Lung (tissue), 12 donors: ENCODE measurements around the gene DNAJC15. TPM values are rescaled to one million over a fixed set of nuclear protein-coding genes. Genes with fewer than 3 reads are reported as not detected.

Source experiments
- ATAC-seq: fragments of 200-7000 bp; cut with Tn5 transposase; one replicate; pipeline ENCODE4 v1.9.1; 2020; ENCODE audit warnings: moderate number of reproducible peaks; ENCODE audit not compliant: insufficient read depth, low FRiP score
- DNase-seq, 3 donors: peaks; one replicate each; pipeline ENCODE4 v3.0.0-alpha.2; 2013 to 2017
- H3K27ac ChIP-seq, 2 donors: one replicate each; pipeline ENCODE4 v1.5.1; 2013; ENCODE audit warnings: mild to moderate bottlenecking in 2 of 2, moderate library complexity in 2 of 2, control low read depth in 1 of 2, inconsistent platforms in 1 of 2, low read depth in 1 of 2, low read length in 1 of 2
- H3K27me3 ChIP-seq, 3 donors: one replicate each; pipeline ENCODE4 v1.5.1; 2013; ENCODE audit warnings: low read length in 2 of 3; ENCODE audit not compliant: control insufficient read depth in 3 of 3, insufficient read depth in 3 of 3
- H3K36me3 ChIP-seq, 4 donors: one replicate each; pipeline ENCODE4 v1.5.1; 2013; ENCODE audit warnings: low read length in 4 of 4, mild to moderate bottlenecking in 1 of 4, moderate library complexity in 1 of 4; ENCODE audit not compliant: control insufficient read depth in 4 of 4, insufficient read depth in 4 of 4
- H3K4me1 ChIP-seq, 5 donors: one replicate each; pipeline ENCODE4 v1.5.1; 2013; ENCODE audit warnings: low read length in 5 of 5, mild to moderate bottlenecking in 2 of 5, moderate library complexity in 1 of 5; ENCODE audit not compliant: control insufficient read depth in 5 of 5, insufficient read depth in 5 of 5
- H3K4me3 ChIP-seq: one replicate; pipeline ENCODE4 v1.5.1; 2013; ENCODE audit warnings: mild to moderate bottlenecking, control low read depth, moderate library complexity
- H3K9ac ChIP-seq, 2 donors: one replicate each; pipeline ENCODE4 v1.5.1; 2013; ENCODE audit warnings: low read length in 2 of 2, control low read depth in 1 of 2; ENCODE audit not compliant: insufficient read depth in 1 of 2
- H3K9me3 ChIP-seq, 4 donors: one replicate each; pipeline ENCODE4 v1.5.1; 2013; ENCODE audit warnings: low read length in 3 of 4, mild to moderate bottlenecking in 1 of 4, moderate library complexity in 1 of 4; ENCODE audit not compliant: control insufficient read depth in 4 of 4, insufficient read depth in 3 of 4
- WGBS, 2 donors: extraction: QIAGEN DNeasy Blood & Tissue Kit; methylation state at CpG; one replicate each; pipeline ENCODE4 v1.1.7; 2013; 5-methylcytosine and 5-hydroxymethylcytosine counted together
- polyA plus RNA-seq, 2 donors: library from polyadenylated mRNA; stranded (reverse); fragments of 200-250 nt; gene quantifications; one replicate each; pipeline ENCODE4 v1.2.1, GENCODE V29; 2013
- total RNA-seq, 2 donors: library from RNA; depleted of rRNA in 1 of 2; stranded (reverse); fragments of >200 nt in 1 of 2; gene quantifications; one replicate each; pipeline ENCODE4 v1.2.1, GENCODE V29; 2014 to 2021
- TF ChIP-seq, protein P1 (sequence below): IDR thresholded peaks from 2 replicates; pipeline ENCODE4 v1.5.1; 2012; ENCODE audit warnings: mild to moderate bottlenecking; ENCODE audit errors: control extremely low read depth, extremely low read depth
- donor health status: control.
- donor health status: control.
- donor health status: Bipolar disorder and iron deficiency.
- donor health status: healthy.
- donor health status: DM: yes; HTN: yes; CAD: no.

The DNAJC15 gene
- total and polyA plus RNA-seq, 4 donors, result 16.8 to 21.8 (median 19.2) TPM

DNA sequence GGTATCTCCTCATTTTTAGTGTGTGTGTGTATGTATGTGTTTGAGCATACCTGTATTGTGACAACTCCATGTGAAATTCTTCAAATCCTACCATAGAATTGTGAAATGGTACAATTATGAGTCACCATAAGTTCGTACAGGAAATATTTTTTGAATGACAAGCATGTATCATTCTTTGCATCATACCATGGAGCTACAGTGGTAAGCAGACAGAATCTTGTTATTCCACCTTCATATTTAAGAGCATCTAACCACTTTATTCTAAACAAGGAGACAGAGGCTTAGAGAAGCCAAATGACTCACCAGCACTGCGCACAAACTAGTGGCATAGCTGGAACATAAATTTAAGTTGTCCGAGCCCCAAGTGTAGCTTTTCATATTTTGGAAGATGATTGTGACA lies 26.8 kb upstream of the DNAJC15 start:
- no peaks in the 10 kb centered on the region for H3K27me3 ChIP-seq
- TF ChIP-seq, protein P1, sequence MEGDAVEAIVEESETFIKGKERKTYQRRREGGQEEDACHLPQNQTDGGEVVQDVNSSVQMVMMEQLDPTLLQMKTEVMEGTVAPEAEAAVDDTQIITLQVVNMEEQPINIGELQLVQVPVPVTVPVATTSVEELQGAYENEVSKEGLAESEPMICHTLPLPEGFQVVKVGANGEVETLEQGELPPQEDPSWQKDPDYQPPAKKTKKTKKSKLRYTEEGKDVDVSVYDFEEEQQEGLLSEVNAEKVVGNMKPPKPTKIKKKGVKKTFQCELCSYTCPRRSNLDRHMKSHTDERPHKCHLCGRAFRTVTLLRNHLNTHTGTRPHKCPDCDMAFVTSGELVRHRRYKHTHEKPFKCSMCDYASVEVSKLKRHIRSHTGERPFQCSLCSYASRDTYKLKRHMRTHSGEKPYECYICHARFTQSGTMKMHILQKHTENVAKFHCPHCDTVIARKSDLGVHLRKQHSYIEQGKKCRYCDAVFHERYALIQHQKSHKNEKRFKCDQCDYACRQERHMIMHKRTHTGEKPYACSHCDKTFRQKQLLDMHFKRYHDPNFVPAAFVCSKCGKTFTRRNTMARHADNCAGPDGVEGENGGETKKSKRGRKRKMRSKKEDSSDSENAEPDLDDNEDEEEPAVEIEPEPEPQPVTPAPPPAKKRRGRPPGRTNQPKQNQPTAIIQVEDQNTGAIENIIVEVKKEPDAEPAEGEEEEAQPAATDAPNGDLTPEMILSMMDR, result no peak
- no peak overlapping the region for H3K4me3 ChIP-seq
- H3K9me3 ChIP-seq, result no peaks in the 10 kb centered on the region
- 70 to 76% methylated on average over 3 of the region's 3 CpGs for WGBS, 2 donors
- peaks cover 0 to 8% (median 3%) of the 10 kb centered on the region in 5 donors for H3K4me1 ChIP-seq
- DNase-seq (no peak), ATAC-seq (no peak)
- H3K36me3 ChIP-seq, result no peaks in the 10 kb centered on the region
- no peak overlapping the region for H3K9ac ChIP-seq
- H3K27ac ChIP-seq, result no peak overlapping the region

DNA sequence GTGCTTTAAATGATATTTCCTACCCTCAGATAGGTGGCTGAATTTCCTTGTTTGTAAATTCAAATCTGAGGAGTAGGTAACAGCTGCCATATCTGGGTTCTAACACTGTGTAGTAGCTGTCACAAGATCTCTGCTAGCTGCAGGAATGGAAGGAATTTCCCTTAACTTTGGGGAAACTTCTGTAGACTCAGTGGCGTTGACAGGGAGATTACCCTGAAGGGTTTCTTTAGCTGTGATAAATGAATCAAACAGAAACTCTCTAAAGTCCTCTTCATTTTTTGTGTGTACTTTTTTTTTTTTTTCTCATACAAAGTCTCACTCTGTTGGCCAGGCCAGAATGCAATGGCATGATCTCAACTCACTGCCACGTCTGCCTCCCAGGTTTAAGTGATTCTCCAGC lies 26.0 kb upstream of the DNAJC15 start:
- H3K9ac ChIP-seq, result no peak overlapping the region
- H3K27me3 ChIP-seq, result no peaks in the 10 kb centered on the region
- H3K4me3 ChIP-seq, result no peak overlapping the region
- ATAC-seq, result no peak
- no peaks in the 10 kb centered on the region for H3K9me3 ChIP-seq
- H3K4me1 ChIP-seq, result peaks cover 0 to 5% (median 3%) of the 10 kb centered on the region in 5 donors
- no peak overlapping the region for H3K27ac ChIP-seq
- WGBS, 2 donors, result 76 to 86% methylated on average over 2 of the region's 2 CpGs
- TF ChIP-seq, protein P1, result no peak
- H3K36me3 ChIP-seq, result no peaks in the 10 kb centered on the region
- peak in 2 of 3 donors; percentile 38 to 52 for DNase-seq

DNA sequence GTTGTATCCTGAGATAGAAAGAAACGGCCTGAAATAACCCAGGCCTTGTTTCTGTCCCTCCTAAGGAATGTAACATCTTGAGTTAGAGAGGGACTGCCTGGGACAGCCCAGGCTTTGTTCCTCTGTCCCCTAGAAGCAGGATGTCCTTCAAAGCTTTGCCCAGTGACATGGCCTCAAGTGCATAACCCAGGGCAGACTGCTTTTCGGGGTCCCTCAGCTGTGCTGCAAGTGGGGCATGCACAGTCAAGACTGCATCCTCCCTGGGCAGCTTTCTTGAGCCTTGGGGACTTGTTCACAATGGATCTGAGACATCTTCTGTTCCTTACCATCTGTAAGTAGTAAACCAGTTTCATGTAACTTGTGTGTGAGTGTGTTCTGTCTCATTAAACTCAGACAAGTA lies 23.9 kb upstream of the DNAJC15 start:
- H3K4me3 ChIP-seq, result no peak overlapping the region
- TF ChIP-seq, protein P1, result no peak
- no peak for ATAC-seq
- H3K4me1 ChIP-seq, result peaks cover 0 to 3% (median 0%) of the 10 kb centered on the region in 5 donors
- no peak overlapping the region for H3K27ac ChIP-seq
- H3K9ac ChIP-seq, result no peak overlapping the region
- 80 to 91% methylated on average over 2 of the region's 2 CpGs for WGBS, 2 donors
- H3K27me3 ChIP-seq, result no peaks in the 10 kb centered on the region
- no peaks in the 10 kb centered on the region for H3K9me3 ChIP-seq
- no peaks in the 10 kb centered on the region for H3K36me3 ChIP-seq
- DNase-seq, result no peak

DNA sequence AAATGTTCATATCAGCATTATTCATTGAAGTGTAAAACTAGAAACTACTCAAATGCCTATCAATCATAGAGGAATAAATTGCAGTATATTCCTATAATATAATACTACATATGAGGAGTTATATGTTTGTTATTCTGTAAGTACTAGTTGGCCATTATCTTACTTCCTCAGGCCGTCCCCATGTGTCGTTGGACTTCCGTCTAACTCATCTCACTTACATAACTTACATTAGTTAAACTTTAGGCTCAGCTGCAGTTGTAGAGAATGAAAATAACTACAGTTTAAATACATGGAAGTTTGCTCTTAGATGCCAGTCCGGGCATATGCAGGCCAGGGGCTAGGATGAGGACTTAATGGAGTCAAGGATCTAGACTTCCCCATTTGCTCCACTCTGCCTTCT lies 22.7 kb upstream of the DNAJC15 start:
- 32 to 51% methylated on average over 4 of the region's 4 CpGs for WGBS, 2 donors
- TF ChIP-seq, protein P1, result no peak
- no peak for ATAC-seq

More for the DNA sequence above, 22.7 kb upstream of the DNAJC15 start:
- peaks cover 0 to 3% (median 0%) of the 10 kb centered on the region in 5 donors for H3K4me1 ChIP-seq
- H3K36me3 ChIP-seq, result no peaks in the 10 kb centered on the region
- no peaks in the 10 kb centered on the region for H3K9me3 ChIP-seq
- H3K27ac ChIP-seq, result no peak overlapping the region
- no peak overlapping the region for H3K9ac ChIP-seq
- H3K27me3 ChIP-seq, result no peaks in the 10 kb centered on the region
- no peak overlapping the region for H3K4me3 ChIP-seq
- DNase-seq, result no peak
